GM12873 (cell line): Measurements from ENCODE around the gene TRIM32.

Source experiments
- TF ChIP-seq, protein P1 (sequence below): IDR thresholded peaks from 2 replicates; pipeline ENCODE4 v1.5.1; 2012; ENCODE audit warnings: low read depth, mild to moderate bottlenecking, moderate library complexity, low read length, control low read depth; ENCODE audit not compliant: insufficient read depth; ENCODE audit errors: missing control alignments

Gene TRIM32

DNA sequence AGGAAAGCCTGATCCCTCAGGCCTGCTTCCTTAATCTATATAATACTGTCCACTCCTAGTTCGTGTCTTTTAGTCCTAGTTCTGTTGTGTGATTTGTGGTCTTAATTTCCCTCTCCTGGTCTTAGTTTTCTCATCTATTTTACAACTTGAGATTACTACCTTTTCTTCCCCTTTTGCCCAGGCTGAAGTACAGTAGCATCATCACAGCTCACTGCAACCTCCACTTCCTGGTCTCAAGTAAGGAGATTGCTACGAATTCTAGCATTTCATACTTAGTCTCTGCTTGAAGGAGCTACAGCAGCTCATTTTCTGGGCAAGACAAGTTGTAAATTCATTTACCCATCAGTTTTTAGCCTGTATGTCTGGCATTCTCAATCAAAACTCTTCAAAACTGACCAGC lies 5.5 kb downstream of the TRIM32 start:
- TF ChIP-seq, protein P1, sequence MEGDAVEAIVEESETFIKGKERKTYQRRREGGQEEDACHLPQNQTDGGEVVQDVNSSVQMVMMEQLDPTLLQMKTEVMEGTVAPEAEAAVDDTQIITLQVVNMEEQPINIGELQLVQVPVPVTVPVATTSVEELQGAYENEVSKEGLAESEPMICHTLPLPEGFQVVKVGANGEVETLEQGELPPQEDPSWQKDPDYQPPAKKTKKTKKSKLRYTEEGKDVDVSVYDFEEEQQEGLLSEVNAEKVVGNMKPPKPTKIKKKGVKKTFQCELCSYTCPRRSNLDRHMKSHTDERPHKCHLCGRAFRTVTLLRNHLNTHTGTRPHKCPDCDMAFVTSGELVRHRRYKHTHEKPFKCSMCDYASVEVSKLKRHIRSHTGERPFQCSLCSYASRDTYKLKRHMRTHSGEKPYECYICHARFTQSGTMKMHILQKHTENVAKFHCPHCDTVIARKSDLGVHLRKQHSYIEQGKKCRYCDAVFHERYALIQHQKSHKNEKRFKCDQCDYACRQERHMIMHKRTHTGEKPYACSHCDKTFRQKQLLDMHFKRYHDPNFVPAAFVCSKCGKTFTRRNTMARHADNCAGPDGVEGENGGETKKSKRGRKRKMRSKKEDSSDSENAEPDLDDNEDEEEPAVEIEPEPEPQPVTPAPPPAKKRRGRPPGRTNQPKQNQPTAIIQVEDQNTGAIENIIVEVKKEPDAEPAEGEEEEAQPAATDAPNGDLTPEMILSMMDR, result no peak

DNA sequence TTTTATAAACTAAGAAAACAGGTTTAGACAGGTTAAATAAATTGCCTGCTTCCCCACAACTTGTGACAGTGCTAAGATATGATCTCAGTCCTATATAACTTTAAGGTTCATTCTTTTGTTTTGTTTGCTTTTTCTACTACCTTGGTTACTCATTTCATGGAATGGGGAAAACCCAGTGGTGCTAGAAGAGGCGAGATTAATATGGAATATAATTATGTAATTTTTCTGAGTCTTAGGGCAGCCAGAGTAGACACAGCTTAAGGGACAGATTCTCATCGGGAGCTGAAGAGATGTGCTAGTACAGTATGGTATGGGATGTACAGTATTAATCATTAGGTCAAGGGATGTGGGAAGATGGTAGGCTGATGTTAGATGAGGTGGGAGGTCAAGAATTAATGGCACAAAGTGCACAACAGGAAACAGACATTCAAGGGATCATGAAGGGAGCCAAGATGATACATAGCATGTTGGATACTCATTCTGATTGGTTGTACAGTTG lies 6.2 kb downstream of the TRIM32 start:
- TF ChIP-seq, protein P1, result no peak

DNA sequence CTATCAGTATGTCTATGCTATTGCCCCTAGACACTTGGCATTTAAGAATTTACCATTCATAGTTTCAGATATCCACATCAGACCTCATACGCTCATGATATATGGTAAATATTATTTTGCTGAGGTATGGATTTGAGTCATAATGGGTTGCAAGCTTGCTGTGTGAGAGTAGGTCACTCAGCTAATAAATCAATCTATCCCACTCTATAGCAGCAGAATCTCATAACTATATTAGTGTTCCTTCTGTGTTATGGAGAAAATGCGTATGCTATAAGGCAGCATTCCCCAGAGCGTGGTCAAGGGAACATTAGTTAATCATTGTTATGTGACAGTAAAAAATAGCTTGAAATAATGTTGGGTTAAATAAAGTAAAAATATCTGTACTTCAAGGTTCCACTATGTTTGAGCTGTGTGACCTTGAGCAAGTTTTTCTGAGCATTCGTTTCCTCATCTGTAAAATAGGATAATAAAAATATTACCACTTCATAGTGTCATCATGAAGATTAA lies 7.7 kb downstream of the TRIM32 start:
- TF ChIP-seq, protein P1, result no peak

DNA sequence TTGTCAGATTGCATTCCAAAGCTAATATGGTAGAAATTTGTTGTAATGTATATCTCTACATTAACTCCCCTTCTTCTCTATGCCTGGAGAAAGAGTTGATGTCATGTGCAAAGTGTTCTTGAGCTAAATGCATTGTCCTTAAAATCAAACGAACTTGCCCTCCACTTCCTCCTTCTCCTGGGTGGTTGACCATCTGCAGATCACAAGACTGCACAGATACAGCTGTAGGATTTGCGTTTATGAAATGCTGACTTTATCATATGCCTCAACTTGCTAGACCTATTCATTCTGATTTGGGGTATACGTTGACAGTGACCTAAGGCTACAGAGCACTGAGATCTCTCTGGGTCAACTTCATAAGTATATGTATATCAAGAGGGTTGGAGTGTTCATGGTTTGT lies 8.3 kb downstream of the TRIM32 start:
- TF ChIP-seq, protein P1, result no peak

DNA sequence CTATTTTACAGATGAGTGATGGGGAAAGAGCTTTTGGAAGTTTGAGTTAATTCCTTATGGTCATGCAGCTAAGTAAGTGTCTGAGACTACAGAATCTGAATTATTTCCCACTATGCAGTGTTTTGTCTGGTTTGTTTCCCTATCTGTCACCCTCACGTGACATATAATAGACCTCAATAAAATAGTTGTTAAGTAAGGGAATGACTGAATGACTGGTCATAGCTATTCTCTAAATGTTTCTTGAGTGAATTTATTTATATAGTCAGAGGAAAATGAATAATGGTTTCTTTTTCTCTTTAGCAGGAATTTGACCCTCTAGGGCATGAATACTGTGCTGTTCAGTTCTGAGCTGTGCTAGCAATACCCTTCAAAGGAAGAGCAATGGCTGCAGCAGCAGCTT lies 10.3 kb downstream of the TRIM32 start:
- TF ChIP-seq, protein P1, result no peak

DNA sequence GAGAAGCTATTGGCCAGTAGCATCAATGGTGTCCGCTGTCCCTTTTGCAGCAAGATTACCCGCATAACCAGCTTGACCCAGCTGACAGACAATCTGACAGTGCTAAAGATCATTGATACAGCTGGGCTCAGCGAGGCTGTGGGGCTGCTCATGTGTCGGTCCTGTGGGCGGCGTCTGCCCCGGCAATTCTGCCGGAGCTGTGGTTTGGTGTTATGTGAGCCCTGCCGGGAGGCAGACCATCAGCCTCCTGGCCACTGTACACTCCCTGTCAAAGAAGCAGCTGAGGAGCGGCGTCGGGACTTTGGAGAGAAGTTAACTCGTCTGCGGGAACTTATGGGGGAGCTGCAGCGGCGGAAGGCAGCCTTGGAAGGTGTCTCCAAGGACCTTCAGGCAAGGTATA lies 10.8 kb downstream of the TRIM32 start:
- TF ChIP-seq, protein P1, result no peak

DNA sequence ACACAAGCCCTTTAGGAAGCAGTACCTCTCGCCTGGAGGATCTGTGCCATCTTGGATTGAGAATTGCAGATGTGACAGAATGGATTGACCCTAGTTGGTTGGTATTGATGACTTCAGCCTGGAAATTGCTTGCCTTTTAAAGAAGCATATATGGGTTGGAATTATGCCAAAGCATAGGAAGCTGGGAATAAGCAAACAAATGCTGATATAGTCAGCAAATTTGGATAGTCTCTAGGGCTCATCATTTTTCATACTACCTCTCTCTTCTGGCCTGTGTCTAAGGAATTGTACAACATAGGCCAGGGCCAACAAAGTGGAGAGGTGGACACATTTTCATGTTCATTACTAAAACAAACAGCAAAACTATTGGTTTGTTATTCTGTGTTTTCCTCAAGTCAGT lies 13.2 kb downstream of the TRIM32 start:
- TF ChIP-seq, protein P1, result no peak
